Panc1 (cell line): ENCODE data around the gene C12orf43. TPM values are rescaled to one million over a fixed set of nuclear protein-coding genes. Genes with fewer than 3 reads are reported as not detected.

Experiments
- ATAC-seq: fragments of 200-7000 bp; cut with Tn5 transposase; 2 replicates; pipeline ENCODE4 v1.9.1; 2020; ENCODE audit warnings: mild to moderate bottlenecking, moderate library complexity
- BruUV-seq: library from RNA; stranded (reverse); fragments of 400-500 nt; replicated peaks from 2 replicates; lab custom pipeline; 2021; lab: Mats Ljungman, UMichigan
- CTCF ChIA-PET: fragments of 300-600 bp; sonication (Branson Sonifier 250); formaldehyde crosslinking; loops from one replicate; lab custom pipeline; 2022; ENCODE audit warnings: antibody characterized with exemption; lab: Charles Lee
- POLR2A ChIA-PET: fragments of 300-600 bp; sonication (Branson Sonifier 250); formaldehyde crosslinking; loops from one replicate; lab custom pipeline; 2022; ENCODE audit warnings: antibody characterized with exemption; lab: Charles Lee
- DNase-seq: peaks from one replicate; pipeline ENCODE4 v3.0.0-alpha.2; 2010; ENCODE audit warnings: low read depth, low spot score
- H3K27ac ChIP-seq: 2 replicates; pipeline ENCODE4 v1.5.1; 2011; ENCODE audit warnings: mild to moderate bottlenecking, low read length, inconsistent platforms
- H3K27me3 ChIP-seq: fragments of 200-500 bp; sonication (Bioruptor generic); 2 replicates; pipeline ENCODE4 v1.6.0; 2014; ENCODE audit warnings: low read length, inconsistent platforms; ENCODE audit not compliant: control insufficient read depth, insufficient read depth
- H3K36me3 ChIP-seq: fragments of 200-500 bp; sonication (Bioruptor generic); 2 replicates; pipeline ENCODE4 v1.5.1; 2014; ENCODE audit warnings: inconsistent platforms, mild to moderate bottlenecking, low read length, moderate library complexity; ENCODE audit not compliant: control insufficient read depth, insufficient read depth
- H3K4me1 ChIP-seq: 2 replicates; pipeline ENCODE4 v1.5.1; 2011; ENCODE audit warnings: inconsistent platforms, mild to moderate bottlenecking, low read length, moderate library complexity; ENCODE audit not compliant: control insufficient read depth, insufficient read depth
- H3K4me3 ChIP-seq, 2 experiments: 2 replicates each; pipeline ENCODE4 v1.5.1; 2011 to 2012; ENCODE audit warnings: low read depth in 2 of 2, low read length in 2 of 2, mild to moderate bottlenecking in 2 of 2, inconsistent platforms in 1 of 2, moderate library complexity in 1 of 2
- H3K9me3 ChIP-seq: fragments of 200-500 bp; sonication (Bioruptor generic); 2 replicates; pipeline ENCODE4 v1.5.1; 2014; ENCODE audit warnings: low read depth, mild to moderate bottlenecking, inconsistent platforms, low read length, moderate library complexity; ENCODE audit not compliant: control insufficient read depth, insufficient read depth
- POLR2AphosphoS5 ChIP-seq: IDR thresholded peaks from 2 replicates; pipeline ENCODE4 v1.6.1; 2012; ENCODE audit warnings: mild to moderate bottlenecking, low read depth, low read length, moderate library complexity
- SIN3A ChIP-seq: IDR thresholded peaks from 2 replicates; pipeline ENCODE4 v1.6.1; 2012; ENCODE audit warnings: low read depth, mild to moderate bottlenecking, low read length, moderate library complexity, borderline replicate concordance; ENCODE audit not compliant: insufficient read depth
- TCF7L2 ChIP-seq: IDR thresholded peaks from 2 replicates; pipeline ENCODE4 v1.6.1; 2011; ENCODE audit warnings: mild to moderate bottlenecking, low read depth, low read length, inconsistent platforms
- in situ Hi-C: cut with HindIII; loops from 2 replicates; pipeline ENCODE4 v1.10.0; 2016; ENCODE audit warnings: low sequenced_read_pairs, low pct_unique_long_range_greater_than_20kb
- intact Hi-C: fragments of 100-400 bp; cut with micrococcal nuclease; formaldehyde crosslinking; loops from one replicate; pipeline ENCODE4 v1.10.0; 2022; ENCODE audit not compliant: unreplicated experiment
- total RNA-seq: library from RNA; stranded (reverse); gene quantifications from one replicate; pipeline ENCODE4 v1.2.1, GENCODE V29; 2021; ENCODE audit not compliant: unreplicated experiment
- TF ChIP-seq, protein P1 (sequence below), 2 experiments: IDR thresholded peaks; 2 replicates each; pipeline ENCODE4 v1.6.1; 2011 to 2012; ENCODE audit warnings: low read depth in 2 of 2, control low read depth in 1 of 2, low read length in 1 of 2, mild to moderate bottlenecking in 1 of 2, moderate library complexity in 1 of 2; ENCODE audit not compliant: insufficient read depth in 1 of 2
- TF ChIP-seq, protein P2 (sequence below): fragments of 450-650 bp; IDR thresholded peaks from 2 replicates; pipeline ENCODE4 v1.5.1; 2017; ENCODE audit warnings: mild to moderate bottlenecking

Gene C12orf43
- total RNA-seq, 1 experiment from 2014 or later: 20.7 TPM

DNA sequence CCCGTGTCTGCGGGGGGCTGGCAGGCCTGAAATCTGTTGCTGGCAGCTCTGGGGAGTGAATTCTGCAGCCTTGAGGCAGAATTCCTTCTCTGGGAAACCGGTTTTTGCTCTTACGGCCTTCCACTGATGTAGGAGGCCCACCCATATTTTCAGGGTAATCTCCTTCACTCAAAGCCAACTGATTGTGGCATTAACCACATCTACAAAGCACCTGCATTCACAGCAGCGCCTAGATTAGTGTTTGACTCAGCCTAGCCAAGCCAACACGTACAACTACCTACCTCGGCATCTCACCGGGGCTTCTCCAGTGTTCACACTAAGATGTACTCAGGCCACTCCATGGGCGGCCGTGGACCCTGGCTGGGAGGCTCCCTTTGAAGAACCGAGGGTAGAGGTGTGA lies 15.8 kb downstream of the C12orf43 start:
- H3K27me3 ChIP-seq: no peaks in the 10 kb centered on the region
- DNase-seq (no peak), ATAC-seq (no peak)
- no peaks in the 10 kb centered on the region for H3K9me3 ChIP-seq
- intact Hi-C loops: no loop called here
- no peak for TF ChIP-seq SIN3A
- no peak for TF ChIP-seq TCF7L2
- TF ChIP-seq, protein P1, sequence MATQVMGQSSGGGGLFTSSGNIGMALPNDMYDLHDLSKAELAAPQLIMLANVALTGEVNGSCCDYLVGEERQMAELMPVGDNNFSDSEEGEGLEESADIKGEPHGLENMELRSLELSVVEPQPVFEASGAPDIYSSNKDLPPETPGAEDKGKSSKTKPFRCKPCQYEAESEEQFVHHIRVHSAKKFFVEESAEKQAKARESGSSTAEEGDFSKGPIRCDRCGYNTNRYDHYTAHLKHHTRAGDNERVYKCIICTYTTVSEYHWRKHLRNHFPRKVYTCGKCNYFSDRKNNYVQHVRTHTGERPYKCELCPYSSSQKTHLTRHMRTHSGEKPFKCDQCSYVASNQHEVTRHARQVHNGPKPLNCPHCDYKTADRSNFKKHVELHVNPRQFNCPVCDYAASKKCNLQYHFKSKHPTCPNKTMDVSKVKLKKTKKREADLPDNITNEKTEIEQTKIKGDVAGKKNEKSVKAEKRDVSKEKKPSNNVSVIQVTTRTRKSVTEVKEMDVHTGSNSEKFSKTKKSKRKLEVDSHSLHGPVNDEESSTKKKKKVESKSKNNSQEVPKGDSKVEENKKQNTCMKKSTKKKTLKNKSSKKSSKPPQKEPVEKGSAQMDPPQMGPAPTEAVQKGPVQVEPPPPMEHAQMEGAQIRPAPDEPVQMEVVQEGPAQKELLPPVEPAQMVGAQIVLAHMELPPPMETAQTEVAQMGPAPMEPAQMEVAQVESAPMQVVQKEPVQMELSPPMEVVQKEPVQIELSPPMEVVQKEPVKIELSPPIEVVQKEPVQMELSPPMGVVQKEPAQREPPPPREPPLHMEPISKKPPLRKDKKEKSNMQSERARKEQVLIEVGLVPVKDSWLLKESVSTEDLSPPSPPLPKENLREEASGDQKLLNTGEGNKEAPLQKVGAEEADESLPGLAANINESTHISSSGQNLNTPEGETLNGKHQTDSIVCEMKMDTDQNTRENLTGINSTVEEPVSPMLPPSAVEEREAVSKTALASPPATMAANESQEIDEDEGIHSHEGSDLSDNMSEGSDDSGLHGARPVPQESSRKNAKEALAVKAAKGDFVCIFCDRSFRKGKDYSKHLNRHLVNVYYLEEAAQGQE (IDR thresholded peaks at IDR 0.05; ENCODE audit: insufficient read depth in 1 of 2, low read depth in 2 of 2, low read length in 1 of 2): no peak
- no peak for TF ChIP-seq POLR2AphosphoS5
- TF ChIP-seq, protein P2, sequence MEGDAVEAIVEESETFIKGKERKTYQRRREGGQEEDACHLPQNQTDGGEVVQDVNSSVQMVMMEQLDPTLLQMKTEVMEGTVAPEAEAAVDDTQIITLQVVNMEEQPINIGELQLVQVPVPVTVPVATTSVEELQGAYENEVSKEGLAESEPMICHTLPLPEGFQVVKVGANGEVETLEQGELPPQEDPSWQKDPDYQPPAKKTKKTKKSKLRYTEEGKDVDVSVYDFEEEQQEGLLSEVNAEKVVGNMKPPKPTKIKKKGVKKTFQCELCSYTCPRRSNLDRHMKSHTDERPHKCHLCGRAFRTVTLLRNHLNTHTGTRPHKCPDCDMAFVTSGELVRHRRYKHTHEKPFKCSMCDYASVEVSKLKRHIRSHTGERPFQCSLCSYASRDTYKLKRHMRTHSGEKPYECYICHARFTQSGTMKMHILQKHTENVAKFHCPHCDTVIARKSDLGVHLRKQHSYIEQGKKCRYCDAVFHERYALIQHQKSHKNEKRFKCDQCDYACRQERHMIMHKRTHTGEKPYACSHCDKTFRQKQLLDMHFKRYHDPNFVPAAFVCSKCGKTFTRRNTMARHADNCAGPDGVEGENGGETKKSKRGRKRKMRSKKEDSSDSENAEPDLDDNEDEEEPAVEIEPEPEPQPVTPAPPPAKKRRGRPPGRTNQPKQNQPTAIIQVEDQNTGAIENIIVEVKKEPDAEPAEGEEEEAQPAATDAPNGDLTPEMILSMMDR: no peak
- ChIA-PET POLR2A (no interaction called here), CTCF (no interaction called here)
- no peaks in the 10 kb centered on the region for H3K4me1 ChIP-seq
- no peak overlapping the region for H3K4me3 ChIP-seq
- BruUV-seq: no TSS peak
- no peaks in the 10 kb centered on the region for H3K36me3 ChIP-seq
- no peak overlapping the region for H3K27ac ChIP-seq
- in situ Hi-C loops: no loop called here

DNA sequence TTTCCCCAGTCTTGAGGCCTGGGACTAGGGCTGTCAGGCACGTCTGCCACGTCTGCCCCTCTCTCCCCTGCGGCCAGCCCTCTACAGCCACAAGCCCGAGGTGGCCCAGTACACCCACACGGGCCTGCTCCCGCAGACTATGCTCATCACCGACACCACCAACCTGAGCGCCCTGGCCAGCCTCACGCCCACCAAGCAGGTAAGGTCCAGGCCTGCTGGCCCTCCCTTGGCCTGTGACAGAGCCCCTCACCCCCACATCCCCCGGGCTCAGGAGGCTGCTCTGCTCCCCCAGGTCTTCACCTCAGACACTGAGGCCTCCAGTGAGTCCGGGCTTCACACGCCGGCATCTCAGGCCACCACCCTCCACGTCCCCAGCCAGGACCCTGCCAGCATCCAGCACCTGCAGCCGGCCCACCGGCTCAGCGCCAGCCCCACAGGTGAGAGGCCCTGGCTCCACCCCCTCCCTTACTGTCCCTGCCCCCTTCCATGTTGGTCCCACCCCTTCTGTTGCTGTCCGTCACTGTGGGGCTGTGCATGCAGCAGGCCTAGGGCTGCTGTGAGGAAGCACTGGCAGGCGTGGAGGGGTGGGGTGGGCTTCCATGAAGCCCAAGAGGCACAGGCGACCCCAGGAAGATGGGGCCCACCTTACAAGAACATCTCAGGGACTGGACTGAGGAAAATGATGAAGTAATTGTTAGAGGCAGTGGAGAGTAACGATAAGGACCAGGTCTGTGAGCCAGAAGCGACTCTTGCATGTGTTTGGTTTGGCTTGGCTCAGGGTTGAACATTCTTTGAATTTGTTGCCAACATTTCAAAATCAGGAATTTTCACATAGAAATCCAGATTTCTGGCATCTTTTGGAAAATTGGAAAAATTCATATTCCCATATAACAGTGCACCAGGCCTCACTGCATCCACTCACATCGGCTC lies 16.8 kb downstream of the C12orf43 start:
- no TSS peak for BruUV-seq
- Histone ChIP-seq H3K9me3 (no peaks in the 10 kb centered on the region), H3K36me3 (no peaks in the 10 kb centered on the region), H3K27me3 (no peaks in the 10 kb centered on the region), H3K27ac (no peak overlapping the region), H3K4me1 (no peaks in the 10 kb centered on the region), H3K4me3 (no peak overlapping the region)
- ATAC-seq: peak; percentile 55; the same call in 1 of the 2 replicates
- DNase-seq: no peak
- CTCF ChIA-PET: no interaction called here
- TF ChIP-seq, protein P2: no peak
- no peak for TF ChIP-seq TCF7L2
- intact Hi-C loops: no loop called here
- in situ Hi-C loops: no loop called here
- POLR2A ChIA-PET: no interaction called here
